ENCODE measurements around the gene AQP10.
"Not testable (repeated sequence)": the region's sequence is repeated elsewhere in the genome, so short reads cannot be mapped to it uniquely, and the experiment has no call there.

Gene AQP10

GRCh38 chr1:154324669-154325582 lies 4.0 kb downstream of the AQP10 start, which contains the start of gene ATP8B2:
Gene ATP8B2, plus strand, starts transcription at chr1:154325525. Its CDS starts 2,617 bp downstream, at chr1:154328142.
- peak; percentile 55 for DNase-seq

GRCh38 chr1:154325583-154326545 lies 5.0 kb downstream of the AQP10 start:
- DNase-seq = no peak

DNA sequence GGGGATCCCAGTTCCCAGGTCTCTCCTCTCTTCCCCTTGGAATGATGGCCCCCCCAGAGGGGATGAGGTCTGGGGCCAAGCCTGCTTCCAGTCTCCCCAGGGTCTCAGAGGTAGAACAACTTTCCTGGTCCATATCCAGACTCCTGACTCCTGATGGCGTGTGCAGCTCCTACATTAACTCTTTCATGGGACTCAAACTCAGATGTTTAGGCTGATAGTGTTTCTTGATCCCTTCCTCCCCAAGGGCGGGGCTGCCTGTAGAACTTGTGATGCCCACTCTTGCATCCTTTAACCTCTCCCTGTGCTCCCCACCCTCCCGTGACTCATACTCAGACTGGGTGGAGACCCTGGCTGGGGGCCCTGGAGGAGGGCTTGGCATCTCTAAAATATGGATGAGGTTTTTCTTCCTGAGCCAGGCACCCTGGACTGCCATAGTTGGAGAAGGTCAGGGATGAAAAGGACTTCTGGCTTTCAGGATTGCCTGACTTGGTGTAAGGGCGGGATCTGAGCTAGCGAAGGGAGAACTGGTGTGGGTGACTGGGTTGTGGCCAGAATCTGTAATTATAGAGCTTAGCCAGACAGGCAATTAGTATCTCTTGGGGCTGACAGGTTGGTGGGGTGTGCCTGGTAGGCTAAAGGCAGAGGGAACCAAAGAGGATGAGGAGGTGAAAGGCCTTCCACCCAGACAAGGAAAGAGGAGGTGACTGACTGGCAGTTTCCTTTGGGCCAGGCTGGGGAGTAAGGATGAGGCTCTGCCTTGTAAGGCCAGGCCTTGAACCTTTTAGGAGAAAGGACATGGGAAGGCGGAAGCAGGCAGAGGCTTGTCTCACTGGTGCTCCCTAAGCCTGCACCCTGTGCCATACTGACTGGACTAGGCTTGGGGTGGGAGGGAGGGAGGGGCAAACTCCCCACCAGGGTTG lies 5.9 kb downstream of the AQP10 start:
- no peak for DNase-seq

DNA sequence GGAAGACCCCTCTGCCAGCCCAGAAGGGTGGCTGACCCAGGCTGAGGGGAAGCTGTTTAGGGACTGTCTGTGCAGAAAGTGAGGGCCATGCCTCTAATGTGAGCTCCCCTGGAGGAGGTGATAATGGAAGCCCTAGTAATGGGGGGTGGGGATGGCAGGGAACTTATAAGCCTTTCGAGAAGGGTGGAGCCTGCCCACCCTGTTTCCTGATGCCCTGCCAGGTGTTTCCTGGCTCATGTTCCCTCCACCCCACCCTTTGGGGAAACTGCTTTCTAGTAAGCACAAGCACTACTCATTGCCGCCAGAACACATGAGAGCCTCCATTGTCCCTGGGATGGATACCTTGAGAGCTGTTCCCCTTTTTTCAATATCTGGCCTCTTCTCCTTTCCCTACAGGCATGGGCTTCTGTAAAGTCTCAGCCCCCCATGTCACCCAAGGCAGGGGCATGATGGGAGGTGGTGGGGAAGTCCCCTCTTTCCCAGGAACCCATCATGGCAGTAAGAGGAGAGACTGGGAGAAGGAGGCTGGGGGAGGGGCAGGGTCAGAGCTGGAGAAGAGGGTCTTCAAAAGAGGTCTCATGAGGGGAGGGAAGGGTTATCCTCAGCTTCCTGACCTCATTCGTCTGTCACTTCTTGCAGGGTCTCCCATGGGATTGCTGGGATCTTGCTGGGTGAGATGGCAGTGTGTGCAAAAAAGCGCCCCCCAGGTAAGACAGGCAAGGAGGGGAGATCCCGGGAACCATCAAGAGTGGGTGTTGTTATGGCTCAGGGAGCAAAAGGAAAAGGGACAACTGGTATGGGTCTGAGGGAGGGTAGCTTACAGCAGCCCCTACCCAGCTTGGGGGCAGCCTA lies 6.8 kb downstream of the AQP10 start:
- DNase-seq = no peak

DNA sequence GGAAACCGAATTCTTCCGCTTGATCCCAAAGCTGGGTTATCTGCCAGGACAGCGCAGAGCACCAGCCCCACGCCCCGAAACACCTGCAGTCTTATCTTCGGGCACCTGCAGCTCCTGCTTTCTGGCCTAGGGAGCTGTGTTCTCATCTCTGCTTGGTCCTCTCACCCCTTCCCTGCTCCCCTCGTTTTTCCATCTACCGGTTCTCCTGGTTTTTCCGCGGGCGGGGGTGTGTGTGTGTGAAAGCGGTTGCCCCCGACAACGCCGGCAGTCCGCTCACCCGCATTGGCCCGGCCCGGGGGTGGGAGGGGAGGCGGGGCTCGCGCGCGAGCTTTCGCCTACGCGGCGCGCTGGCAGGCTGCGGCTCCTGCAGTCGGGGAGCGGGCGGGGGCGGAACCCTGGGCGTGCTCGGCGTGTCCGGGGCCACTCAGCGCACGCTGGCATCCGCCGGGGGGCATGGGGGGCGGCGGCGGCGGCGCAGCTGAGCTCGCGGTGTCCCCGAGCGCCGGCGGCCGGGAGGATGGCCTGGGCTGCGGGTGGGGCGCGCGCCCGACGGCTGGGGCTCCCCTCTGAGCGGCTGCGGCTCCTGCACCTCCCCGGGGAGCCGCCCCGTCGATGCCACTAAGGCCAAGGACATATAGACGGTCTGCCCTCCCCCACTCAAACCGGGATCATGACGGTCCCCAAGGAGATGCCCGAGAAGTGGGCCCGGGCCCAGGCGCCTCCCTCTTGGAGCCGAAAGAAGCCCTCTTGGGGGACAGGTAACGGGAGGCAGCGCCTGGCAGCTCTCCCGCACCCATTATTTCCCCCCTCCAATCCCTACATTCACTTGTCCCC lies 7.6 kb downstream of the AQP10 start:
- no peak for DNase-seq

DNA sequence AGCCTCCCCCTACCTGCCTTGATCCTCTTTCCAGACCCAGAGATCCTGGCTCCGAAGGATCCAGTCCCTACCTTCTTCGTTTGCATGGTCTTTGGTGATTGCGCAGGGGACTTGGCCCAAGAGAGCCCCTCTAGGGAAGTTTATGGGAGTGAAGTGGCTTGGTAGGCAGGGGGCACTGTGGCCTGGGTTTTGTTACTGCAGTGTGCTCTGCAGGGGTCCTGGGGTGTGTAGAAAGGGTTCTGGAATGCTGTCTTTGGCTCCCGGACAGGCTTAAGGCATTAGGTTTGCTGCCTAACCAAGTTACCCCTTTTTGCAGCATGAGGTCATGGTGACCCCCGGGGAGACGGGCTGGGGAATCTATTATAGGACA lies 8.2 kb downstream of the AQP10 start:
- DNase-seq = no peak

DNA sequence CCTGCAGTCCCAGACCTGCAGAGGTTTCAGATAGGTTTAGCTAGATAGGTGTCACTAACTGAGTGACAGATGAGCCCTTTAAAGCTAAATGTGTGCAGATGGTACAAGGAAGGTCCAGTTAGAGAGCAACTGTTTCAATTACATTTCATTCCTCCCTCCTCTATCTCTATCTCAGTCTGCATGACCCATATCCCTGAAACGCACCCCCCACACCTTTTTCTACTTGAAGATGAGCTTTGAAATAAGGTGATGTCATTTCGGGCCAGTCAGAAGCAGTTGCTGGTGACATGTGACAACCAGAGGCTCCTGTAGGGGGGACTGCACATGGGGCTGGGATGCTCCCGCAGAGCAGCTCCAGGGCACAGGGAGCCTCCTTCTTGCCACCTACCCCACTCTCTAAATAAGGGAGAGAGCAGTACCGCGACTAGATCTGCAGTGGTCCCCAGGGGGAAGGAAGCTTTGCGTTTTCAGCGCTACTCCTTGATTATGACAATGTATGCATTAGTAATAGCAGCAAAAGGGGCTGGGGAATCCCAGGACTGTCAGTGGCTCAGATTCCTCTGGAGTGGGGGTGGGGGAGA lies 8.7 kb downstream of the AQP10 start:
- DNase-seq = no peak

DNA sequence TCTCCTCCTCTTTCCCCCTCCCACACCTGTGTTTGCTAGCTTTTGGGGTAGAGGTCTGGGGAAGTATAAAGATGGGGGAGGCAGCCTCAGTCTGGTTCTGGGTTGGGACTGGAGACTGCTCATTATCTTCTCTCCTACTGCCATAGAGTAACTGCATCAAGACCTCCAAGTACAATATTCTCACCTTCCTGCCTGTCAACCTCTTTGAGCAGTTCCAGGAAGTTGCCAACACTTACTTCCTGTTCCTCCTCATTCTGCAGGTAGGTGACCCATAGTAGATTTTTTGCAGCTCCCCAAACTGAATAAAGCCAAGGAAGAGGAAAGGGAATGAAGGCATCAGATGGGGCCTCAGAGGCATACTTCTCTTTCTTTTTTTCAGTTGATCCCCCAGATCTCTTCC lies 9.8 kb downstream of the AQP10 start:
- no peak for DNase-seq

DNA sequence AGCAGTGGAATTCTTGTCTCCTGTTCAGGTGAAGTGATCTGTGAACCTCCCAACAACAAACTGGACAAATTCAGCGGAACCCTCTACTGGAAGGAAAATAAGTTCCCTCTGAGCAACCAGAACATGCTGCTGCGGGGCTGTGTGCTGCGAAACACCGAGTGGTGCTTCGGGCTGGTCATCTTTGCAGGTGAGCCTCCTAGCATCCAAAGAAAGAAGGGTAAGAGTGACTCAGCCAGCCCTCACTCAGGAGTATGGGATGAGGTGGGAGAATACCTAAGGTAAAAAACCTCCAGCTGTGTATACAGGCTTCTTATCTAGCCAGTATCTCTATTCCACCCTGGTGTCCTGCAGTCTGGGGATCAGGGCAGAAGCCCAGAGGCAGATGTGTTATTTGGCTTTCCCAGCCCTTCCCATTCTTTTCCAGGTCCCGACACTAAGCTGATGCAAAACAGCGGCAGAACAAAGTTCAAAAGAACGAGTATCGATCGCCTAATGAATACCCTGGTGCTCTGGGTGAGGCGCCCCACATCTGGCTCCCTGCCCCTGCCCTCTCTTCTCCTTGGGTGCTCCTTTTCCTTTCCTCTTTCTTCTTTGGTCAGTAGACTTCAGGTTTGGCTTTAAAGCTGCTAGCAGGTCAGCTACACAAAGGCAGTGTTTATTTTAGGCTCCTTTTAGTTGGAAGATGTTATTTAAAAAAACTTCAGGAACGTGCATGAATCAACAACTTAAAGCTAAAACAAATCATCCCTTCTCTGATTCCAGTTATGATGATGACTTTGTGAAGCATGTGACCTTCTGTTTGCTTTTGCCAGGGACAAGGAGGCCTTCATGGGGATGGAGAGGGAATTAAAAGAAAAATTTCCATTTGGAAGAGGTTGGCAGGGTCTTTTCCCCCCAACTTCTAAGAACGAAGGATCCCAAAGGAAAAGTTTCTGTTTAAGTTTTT lies 13.5 kb downstream of the AQP10 start:
- DNase-seq = no peak

DNA sequence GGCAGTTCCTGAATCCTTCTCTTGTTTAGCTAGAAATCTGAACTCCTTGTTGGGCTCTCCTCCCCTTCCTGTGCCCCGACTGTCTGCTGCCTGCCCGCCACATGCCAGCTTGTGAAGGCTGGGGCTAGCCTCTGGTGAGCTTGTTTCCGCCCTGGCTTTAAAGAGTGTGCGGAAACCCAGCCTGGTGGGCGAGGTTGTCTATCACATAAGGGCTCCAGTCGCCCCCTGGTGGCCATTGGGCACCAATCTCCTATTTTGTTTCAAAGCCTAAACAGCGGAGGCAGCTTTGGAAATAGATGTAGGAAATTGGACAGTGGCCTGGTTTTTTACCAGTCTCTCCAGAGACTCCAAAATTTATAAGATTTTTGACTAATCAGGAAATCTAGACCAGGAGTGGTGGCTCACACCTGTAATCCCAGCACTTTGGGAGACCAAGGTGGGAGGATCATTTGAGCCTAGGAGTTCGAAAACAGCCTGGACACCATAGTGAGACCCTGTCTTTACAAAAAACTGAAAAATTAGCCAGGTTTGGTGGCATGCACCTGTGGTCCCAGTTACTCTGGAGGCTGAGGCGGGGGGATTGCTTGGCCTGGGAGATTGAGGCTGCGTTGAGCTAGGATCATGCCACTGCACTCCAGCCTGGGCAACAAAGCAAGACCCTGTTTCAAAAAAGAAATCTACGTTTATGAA lies 14.3 kb downstream of the AQP10 start:
- DNase-seq = peak; percentile 79

- no peak for DNase-seq
Measured at GRCh38 chr1:154337253-154337894, 16.5 kb downstream of the AQP10 start.

- DNase-seq = no peak
Measured at GRCh38 chr1:154338875-154339274, 18.0 kb downstream of the AQP10 start.

DNA sequence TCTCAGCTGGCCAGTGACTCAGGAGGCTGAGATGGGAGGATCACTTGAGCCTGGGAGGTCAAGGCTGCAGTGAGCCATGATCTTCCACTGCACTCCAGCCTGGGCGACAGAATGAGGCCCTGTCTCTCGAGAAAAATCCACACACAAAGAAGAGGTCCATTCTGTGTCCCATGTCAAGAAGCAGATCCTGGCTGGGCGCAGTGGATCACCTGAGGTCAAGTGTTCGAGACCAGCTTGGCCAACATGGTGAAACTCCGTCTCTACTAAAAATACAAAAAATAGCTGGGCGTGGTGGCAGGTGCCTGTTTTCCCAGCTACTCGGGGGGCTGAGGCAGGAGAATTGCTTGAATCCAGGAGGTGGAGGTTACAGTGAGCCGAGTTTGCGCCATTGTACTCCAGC lies 20.5 kb downstream of the AQP10 start:
- not testable (repeated sequence) for DNase-seq

- DNase-seq = no peak
Measured at GRCh38 chr1:154342132-154342531, 21.2 kb downstream of the AQP10 start.

DNA sequence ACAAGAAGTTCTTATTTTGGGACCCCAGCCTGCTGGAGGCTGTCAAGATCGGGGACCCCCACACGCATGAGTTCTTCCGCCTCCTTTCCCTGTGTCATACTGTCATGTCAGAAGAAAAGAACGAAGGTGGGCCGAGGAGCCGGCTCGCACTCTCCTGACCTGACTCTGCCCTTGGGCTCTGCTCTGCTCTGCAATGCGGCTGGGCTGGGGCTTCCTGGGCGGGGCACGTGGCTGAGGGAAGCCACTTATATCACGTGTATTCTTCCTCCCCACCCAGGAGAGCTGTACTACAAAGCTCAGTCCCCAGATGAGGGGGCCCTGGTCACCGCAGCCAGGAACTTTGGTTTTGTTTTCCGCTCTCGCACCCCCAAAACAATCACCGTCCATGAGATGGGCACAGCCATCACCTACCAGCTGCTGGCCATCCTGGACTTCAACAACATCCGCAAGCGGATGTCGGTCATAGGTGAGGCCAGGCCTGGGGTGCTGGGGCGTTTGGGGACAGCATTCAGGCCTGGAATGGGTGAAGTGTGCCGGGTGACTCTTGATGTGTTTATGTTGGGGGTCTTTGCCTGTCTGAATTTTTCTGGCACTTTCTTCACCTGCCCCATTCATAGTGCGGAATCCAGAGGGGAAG lies 22.1 kb downstream of the AQP10 start:
- DNase-seq = no peak

GRCh38 chr1:154344977-154345837 lies 24.3 kb downstream of the AQP10 start:
- DNase-seq = no peak
